HepG2 (cell line): ENCODE measurements around the gene MT1M. TPM values are rescaled to one million over a fixed set of nuclear protein-coding genes. Genes with fewer than 3 reads are reported as not detected.

Source experiments
- BORCS8-MEF2B ChIP-seq: sonication (generic); formaldehyde crosslinking; IDR thresholded peaks from 2 replicates; pipeline ENCODE4 v1.8.0; 2022; ENCODE audit warnings: mild to moderate bottlenecking, missing genetic modification reagents
- EED ChIP-seq: sonication (generic); formaldehyde crosslinking; IDR thresholded peaks from 2 replicates; pipeline ENCODE4 v1.5.0; 2020; ENCODE audit warnings: mild to moderate bottlenecking, missing genetic modification reagents
- ETV6 ChIP-seq: sonication (generic); formaldehyde crosslinking; conservative IDR thresholded peaks from 2 replicates; pipeline ENCODE4 v1.4.0; 2020; ENCODE audit warnings: missing genetic modification reagents
- HDAC6 ChIP-seq: fragments of 200-600 bp; sonication (generic); IDR thresholded peaks from 2 replicates; pipeline ENCODE4 v1.7.0; 2017; ENCODE audit warnings: mild to moderate bottlenecking, antibody characterized with exemption, low read length, low read depth
- JDP2 ChIP-seq: sonication (generic); formaldehyde crosslinking; IDR thresholded peaks from 2 replicates; pipeline ENCODE4 v1.8.1; 2022; ENCODE audit warnings: missing genetic modification reagents, borderline replicate concordance
- MAFG ChIP-seq: sonication (generic); formaldehyde crosslinking; IDR thresholded peaks from 2 replicates; pipeline ENCODE4 v1.5.1; 2020; ENCODE audit warnings: mild to moderate bottlenecking, missing genetic modification reagents
- NCOA2 ChIP-seq: sonication (generic); formaldehyde crosslinking; IDR thresholded peaks from 2 replicates; pipeline ENCODE4 v1.8.0; 2022; ENCODE audit warnings: inconsistent platforms
- RBFOX2 ChIP-seq: fragments of 200-400 bp; formaldehyde crosslinking; IDR thresholded peaks from 2 replicates; pipeline ENCODE4 v1.6.1; 2017; ENCODE audit warnings: low read depth, mild to moderate bottlenecking, low read length
- RFX5 ChIP-seq: IDR thresholded peaks from 2 replicates; pipeline ENCODE4 v1.6.1; 2011; ENCODE audit warnings: low read depth, low read length, improper control_type of control experiment
- SKI ChIP-seq: fragments of 450-650 bp; IDR thresholded peaks from one replicate; pipeline ENCODE4 v1.6.1; 2018; ENCODE audit warnings: mild to moderate bottlenecking; ENCODE audit not compliant: partially characterized antibody
- SRSF9 ChIP-seq: fragments of 200-400 bp; formaldehyde crosslinking; IDR thresholded peaks from 2 replicates; pipeline ENCODE4 v1.6.1; 2018; ENCODE audit warnings: borderline replicate concordance, mild to moderate bottlenecking, low read depth, low read length; ENCODE audit not compliant: insufficient read depth, poor library complexity, severe bottlenecking
- ZBTB7A ChIP-seq: sonication (generic); formaldehyde crosslinking; IDR thresholded peaks from 2 replicates; pipeline ENCODE4 v1.8.0; 2022; ENCODE audit warnings: mild to moderate bottlenecking, missing genetic modification reagents
- ZNF468 ChIP-seq: sonication (generic); formaldehyde crosslinking; IDR thresholded peaks from 2 replicates; pipeline ENCODE4 v1.8.0; 2022; ENCODE audit warnings: mild to moderate bottlenecking, moderate library complexity, missing genetic modification reagents
- ZNF530 ChIP-seq: sonication (generic); formaldehyde crosslinking; IDR thresholded peaks from 2 replicates; pipeline ENCODE4 v1.5.0; 2020; ENCODE audit warnings: low read depth, mild to moderate bottlenecking, missing genetic modification reagents
- ZNF776 ChIP-seq: sonication (generic); formaldehyde crosslinking; IDR thresholded peaks from 2 replicates; pipeline ENCODE4 v1.4.0; 2020; ENCODE audit warnings: mild to moderate bottlenecking, missing genetic modification reagents
- polyA plus RNA-seq, 8 experiments: library from polyadenylated mRNA; depleted of rRNA in 3 of 8; stranded (reverse) in 7 of 8; unstranded in 1 of 8; fragments of >200 nt; fragmentation: Illumina TruSeq in 4 of 8; extraction: Trizol in 4 of 8; gene quantifications; 2 replicates each; pipeline versions ENCODE4 v1.2.1 to v1.2.3, GENCODE V29; 2011 to 2016; ENCODE audit warnings: low read depth in 4 of 8, missing spikeins in 1 of 8, mixed read lengths in 1 of 8; ENCODE audit not compliant: insufficient read depth in 1 of 8
- total RNA-seq, 5 experiments: library from RNA; depleted of rRNA; stranded (reverse); fragments of >200 nt; fragmentation: Illumina TruSeq; extraction: Trizol; gene quantifications; 2 replicates each; pipeline ENCODE4 v1.2.3, GENCODE V29; 2016; ENCODE audit warnings: low read depth in 1 of 5
- TF ChIP-seq, protein P1 (sequence below): sonication (generic); formaldehyde crosslinking; IDR thresholded peaks from 2 replicates; pipeline ENCODE4 v1.4.0; 2020; ENCODE audit warnings: missing genetic modification reagents
- TF ChIP-seq, protein P2 (sequence below): sonication (generic); formaldehyde crosslinking; IDR thresholded peaks from 2 replicates; pipeline ENCODE4 v1.5.1; 2020; ENCODE audit warnings: mild to moderate bottlenecking, missing genetic modification reagents, moderate library complexity
- TF ChIP-seq, protein P3 (sequence below): sonication (generic); formaldehyde crosslinking; IDR thresholded peaks from 2 replicates; pipeline ENCODE4 v1.4.0; 2020; ENCODE audit warnings: mild to moderate bottlenecking, missing genetic modification reagents, borderline replicate concordance

MT1M gene
- total and polyA plus RNA-seq, 2 of the 13 experiments (the other 11 are each of a cell fraction or from before 2014, with no cell fraction given) = 4.6 TPM; not detected in 1

DNA sequence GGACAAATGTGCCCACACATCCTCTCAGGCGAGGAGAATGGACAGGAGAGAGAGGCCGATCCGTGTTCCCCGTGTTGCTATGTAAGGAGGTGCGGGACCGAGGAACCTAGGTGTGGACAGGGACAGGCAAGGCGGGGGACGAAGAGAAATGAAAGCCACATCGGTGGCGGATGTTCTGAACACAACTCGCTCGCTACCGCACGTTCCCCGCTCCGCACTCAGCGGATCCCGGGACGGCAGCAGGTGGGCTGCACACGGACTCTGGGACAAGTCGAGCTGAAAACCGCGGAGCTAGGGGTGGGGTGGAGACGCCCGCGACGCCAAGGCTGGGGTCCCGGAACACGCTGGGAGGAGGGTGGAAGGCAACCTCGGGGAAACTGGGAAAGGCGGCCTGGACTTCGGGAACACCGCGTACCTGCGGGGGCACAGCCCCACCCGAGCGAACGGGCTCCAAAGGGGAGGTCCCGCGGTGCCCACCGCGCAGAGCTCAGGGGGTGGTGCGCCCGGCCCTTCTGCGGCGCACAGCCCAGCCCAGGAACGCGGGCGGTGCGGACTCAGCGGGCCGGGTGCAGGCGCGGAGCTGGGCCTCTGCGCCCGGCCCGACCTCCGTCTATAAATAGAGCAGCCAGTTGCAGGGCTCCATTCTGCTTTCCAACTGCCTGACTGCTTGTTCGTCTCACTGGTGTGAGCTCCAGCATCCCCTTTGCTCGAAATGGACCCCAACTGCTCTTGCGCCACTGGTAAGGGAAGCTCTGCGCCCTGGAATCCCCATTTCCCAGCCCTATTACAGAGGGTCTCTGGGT, 7.1 kb upstream of the MT1M start, which contains the start of gene MT1E (continued):
- TF ChIP-seq, protein P1, sequence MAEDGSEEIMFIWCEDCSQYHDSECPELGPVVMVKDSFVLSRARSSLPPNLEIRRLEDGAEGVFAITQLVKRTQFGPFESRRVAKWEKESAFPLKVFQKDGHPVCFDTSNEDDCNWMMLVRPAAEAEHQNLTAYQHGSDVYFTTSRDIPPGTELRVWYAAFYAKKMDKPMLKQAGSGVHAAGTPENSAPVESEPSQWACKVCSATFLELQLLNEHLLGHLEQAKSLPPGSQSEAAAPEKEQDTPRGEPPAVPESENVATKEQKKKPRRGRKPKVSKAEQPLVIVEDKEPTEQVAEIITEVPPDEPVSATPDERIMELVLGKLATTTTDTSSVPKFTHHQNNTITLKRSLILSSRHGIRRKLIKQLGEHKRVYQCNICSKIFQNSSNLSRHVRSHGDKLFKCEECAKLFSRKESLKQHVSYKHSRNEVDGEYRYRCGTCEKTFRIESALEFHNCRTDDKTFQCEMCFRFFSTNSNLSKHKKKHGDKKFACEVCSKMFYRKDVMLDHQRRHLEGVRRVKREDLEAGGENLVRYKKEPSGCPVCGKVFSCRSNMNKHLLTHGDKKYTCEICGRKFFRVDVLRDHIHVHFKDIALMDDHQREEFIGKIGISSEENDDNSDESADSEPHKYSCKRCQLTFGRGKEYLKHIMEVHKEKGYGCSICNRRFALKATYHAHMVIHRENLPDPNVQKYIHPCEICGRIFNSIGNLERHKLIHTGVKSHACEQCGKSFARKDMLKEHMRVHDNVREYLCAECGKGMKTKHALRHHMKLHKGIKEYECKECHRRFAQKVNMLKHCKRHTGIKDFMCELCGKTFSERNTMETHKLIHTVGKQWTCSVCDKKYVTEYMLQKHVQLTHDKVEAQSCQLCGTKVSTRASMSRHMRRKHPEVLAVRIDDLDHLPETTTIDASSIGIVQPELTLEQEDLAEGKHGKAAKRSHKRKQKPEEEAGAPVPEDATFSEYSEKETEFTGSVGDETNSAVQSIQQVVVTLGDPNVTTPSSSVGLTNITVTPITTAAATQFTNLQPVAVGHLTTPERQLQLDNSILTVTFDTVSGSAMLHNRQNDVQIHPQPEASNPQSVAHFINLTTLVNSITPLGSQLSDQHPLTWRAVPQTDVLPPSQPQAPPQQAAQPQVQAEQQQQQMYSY (CRISPR knock-in tag) = peak; percentile 91
- TF ChIP-seq HDAC6 (no peak), SRSF9 (no peak), EED (CRISPR knock-in tag) (peak; percentile 93), SKI (no peak), RBFOX2 (peak; percentile 91), ETV6 (CRISPR knock-in tag) (no peak), NCOA2 (CRISPR knock-in tag) (0 out of 2 replicates have a peak, but pooled peaks have one; percentile 43), RFX5 (no peak), MAFG (CRISPR knock-in tag) (no peak), ZNF468 (0 out of 2 replicates have a peak, but pooled peaks have one; percentile 78), ZNF530 (CRISPR knock-in tag) (0 out of 2 replicates have a peak, but pooled peaks have one; percentile 16), JDP2 (CRISPR knock-in tag) (no peak), ZBTB7A (CRISPR knock-in tag) (0 out of 2 replicates have a peak, but pooled peaks have one; percentile 42), BORCS8-MEF2B (CRISPR knock-in tag) (peak; percentile 90), ZNF776 (CRISPR knock-in tag) (peak; percentile 71; the same call in 1 of the 2 replicates)
- TF ChIP-seq, protein P2, sequence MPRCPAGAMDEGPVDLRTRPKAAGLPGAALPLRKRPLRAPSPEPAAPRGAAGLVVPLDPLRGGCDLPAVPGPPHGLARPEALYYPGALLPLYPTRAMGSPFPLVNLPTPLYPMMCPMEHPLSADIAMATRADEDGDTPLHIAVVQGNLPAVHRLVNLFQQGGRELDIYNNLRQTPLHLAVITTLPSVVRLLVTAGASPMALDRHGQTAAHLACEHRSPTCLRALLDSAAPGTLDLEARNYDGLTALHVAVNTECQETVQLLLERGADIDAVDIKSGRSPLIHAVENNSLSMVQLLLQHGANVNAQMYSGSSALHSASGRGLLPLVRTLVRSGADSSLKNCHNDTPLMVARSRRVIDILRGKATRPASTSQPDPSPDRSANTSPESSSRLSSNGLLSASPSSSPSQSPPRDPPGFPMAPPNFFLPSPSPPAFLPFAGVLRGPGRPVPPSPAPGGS = peak; percentile 36
- TF ChIP-seq, protein P3, sequence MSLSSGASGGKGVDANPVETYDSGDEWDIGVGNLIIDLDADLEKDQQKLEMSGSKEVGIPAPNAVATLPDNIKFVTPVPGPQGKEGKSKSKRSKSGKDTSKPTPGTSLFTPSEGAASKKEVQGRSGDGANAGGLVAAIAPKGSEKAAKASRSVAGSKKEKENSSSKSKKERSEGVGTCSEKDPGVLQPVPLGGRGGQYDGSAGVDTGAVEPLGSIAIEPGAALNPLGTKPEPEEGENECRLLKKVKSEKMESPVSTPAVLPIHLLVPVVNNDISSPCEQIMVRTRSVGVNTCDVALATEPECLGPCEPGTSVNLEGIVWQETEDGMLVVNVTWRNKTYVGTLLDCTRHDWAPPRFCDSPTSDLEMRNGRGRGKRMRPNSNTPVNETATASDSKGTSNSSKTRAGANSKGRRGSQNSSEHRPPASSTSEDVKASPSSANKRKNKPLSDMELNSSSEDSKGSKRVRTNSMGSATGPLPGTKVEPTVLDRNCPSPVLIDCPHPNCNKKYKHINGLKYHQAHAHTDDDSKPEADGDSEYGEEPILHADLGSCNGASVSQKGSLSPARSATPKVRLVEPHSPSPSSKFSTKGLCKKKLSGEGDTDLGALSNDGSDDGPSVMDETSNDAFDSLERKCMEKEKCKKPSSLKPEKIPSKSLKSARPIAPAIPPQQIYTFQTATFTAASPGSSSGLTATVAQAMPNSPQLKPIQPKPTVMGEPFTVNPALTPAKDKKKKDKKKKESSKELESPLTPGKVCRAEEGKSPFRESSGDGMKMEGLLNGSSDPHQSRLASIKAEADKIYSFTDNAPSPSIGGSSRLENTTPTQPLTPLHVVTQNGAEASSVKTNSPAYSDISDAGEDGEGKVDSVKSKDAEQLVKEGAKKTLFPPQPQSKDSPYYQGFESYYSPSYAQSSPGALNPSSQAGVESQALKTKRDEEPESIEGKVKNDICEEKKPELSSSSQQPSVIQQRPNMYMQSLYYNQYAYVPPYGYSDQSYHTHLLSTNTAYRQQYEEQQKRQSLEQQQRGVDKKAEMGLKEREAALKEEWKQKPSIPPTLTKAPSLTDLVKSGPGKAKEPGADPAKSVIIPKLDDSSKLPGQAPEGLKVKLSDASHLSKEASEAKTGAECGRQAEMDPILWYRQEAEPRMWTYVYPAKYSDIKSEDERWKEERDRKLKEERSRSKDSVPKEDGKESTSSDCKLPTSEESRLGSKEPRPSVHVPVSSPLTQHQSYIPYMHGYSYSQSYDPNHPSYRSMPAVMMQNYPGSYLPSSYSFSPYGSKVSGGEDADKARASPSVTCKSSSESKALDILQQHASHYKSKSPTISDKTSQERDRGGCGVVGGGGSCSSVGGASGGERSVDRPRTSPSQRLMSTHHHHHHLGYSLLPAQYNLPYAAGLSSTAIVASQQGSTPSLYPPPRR = no peak
